K562 (cell line): ENCODE data around the gene PLCD1. TPM values are rescaled to one million over a fixed set of nuclear protein-coding genes. Genes with fewer than 3 reads are reported as not detected.

Source experiments
- BRD9 ChIP-seq: fragments of 450-650 bp; IDR thresholded peaks from 2 replicates; pipeline ENCODE4 v1.6.1; 2018; ENCODE audit warnings: low read depth; ENCODE audit not compliant: partially characterized antibody
- CREB3L1 ChIP-seq: fragments of 450-650 bp; IDR thresholded peaks from 2 replicates; pipeline ENCODE4 v1.6.1; 2014; ENCODE audit warnings: low read depth, mild to moderate bottlenecking, moderate library complexity, borderline replicate concordance
- DNMT1 ChIP-seq: fragments of 450-650 bp; IDR thresholded peaks from 2 replicates; pipeline ENCODE4 v1.6.1; 2016; ENCODE audit warnings: antibody characterized with exemption, mild to moderate bottlenecking
- ERF ChIP-seq: fragments of 450-650 bp; formaldehyde crosslinking; IDR thresholded peaks from 2 replicates; pipeline ENCODE4 v1.4.0; 2020; ENCODE audit warnings: mild to moderate bottlenecking, mixed read lengths
- FOSL1 ChIP-seq: fragments of 200-800 bp; sonication (Bioruptor generic); conservative IDR thresholded peaks from 2 replicates; pipeline ENCODE4 v1.6.1; 2016; ENCODE audit warnings: missing genetic modification characterization, missing compliant biosample characterization
- GTF2E2 ChIP-seq: fragments of 200-800 bp; sonication (Bioruptor generic); IDR thresholded peaks from 2 replicates; pipeline ENCODE4 v1.6.1; 2016; ENCODE audit warnings: missing genetic modification characterization, missing compliant biosample characterization
- MEF2A ChIP-seq: IDR thresholded peaks from 2 replicates; pipeline ENCODE4 v1.6.1; 2011; ENCODE audit warnings: low read depth, mild to moderate bottlenecking, low read length, moderate library complexity; ENCODE audit not compliant: control insufficient read depth
- NCOA4 ChIP-seq: fragments of 450-650 bp; IDR thresholded peaks from 2 replicates; pipeline ENCODE4 v1.6.1; 2018; ENCODE audit warnings: mild to moderate bottlenecking; ENCODE audit not compliant: partially characterized antibody
- NR2C2 ChIP-seq, 2 experiments: fragments of 200-800 bp in 1 of 2; sonication (Bioruptor generic) in 1 of 2; sonication (generic) in 1 of 2; formaldehyde crosslinking in 1 of 2; IDR thresholded peaks; 2 replicates each; pipeline versions ENCODE4 v1.6.1 to v1.8.0; 2016 to 2022; ENCODE audit warnings: mild to moderate bottlenecking in 1 of 2, missing compliant biosample characterization in 1 of 2, missing genetic modification characterization in 1 of 2, missing genetic modification reagents in 1 of 2
- SAFB ChIP-seq: fragments of 200-400 bp; formaldehyde crosslinking; IDR thresholded peaks from 2 replicates; pipeline ENCODE4 v1.6.1; 2017; ENCODE audit warnings: low read depth, low read length, borderline replicate concordance
- SMAD3 ChIP-seq: fragments of 450-650 bp; formaldehyde crosslinking; conservative IDR thresholded peaks from 2 replicates; pipeline ENCODE4 v1.4.0; 2020; ENCODE audit warnings: mild to moderate bottlenecking
- SRF ChIP-seq, 2 experiments: fragments of 250-450, 450-650 bp in 1 of 2; sonication (Bioruptor Pico) in 1 of 2; sonication (generic) in 1 of 2; formaldehyde crosslinking; IDR thresholded peaks; 2 replicates each; pipeline versions ENCODE4 v1.5.0 to v1.5.1; 2020 to 2022; ENCODE audit warnings: mild to moderate bottlenecking in 1 of 2, missing genetic modification reagents in 1 of 2
- USF2 ChIP-seq: sonication (generic); formaldehyde crosslinking; IDR thresholded peaks from 2 replicates; pipeline ENCODE4 v1.5.0; 2020; ENCODE audit warnings: missing genetic modification reagents
- ZNF407 ChIP-seq: fragments of 450-650 bp; IDR thresholded peaks from 2 replicates; pipeline ENCODE4 v1.6.1; 2016; ENCODE audit warnings: low read depth
- ZNF57 ChIP-seq: fragments of 450-650 bp; formaldehyde crosslinking; IDR thresholded peaks from 2 replicates; pipeline ENCODE4 v1.4.0; 2020; ENCODE audit warnings: mild to moderate bottlenecking, moderate library complexity
- ZNF740 ChIP-seq, 3 experiments: fragments of 200-800 bp in 1 of 3; sonication (Bioruptor generic) in 1 of 3; sonication (generic) in 1 of 3; formaldehyde crosslinking in 1 of 3; IDR thresholded peaks; 2 replicates each; pipeline versions ENCODE4 v1.6.1 to v1.8.0; 2016 to 2022; ENCODE audit warnings: mild to moderate bottlenecking in 2 of 3, missing compliant biosample characterization in 2 of 3, missing genetic modification characterization in 2 of 3, missing genetic modification reagents in 1 of 3
- polyA plus RNA-seq, 8 experiments: library from polyadenylated mRNA; depleted of rRNA in 4 of 8; stranded (reverse) in 5 of 8; unstranded in 3 of 8; fragments of >200 nt; fragmentation: Nextera tagmentation in 2 of 8; fragmentation: Illumina TruSeq in 1 of 8; extraction: Ambion mirVana in 2 of 8; extraction: Trizol in 1 of 8; gene quantifications; 2 replicates each; pipeline versions ENCODE4 v1.2.1 to v1.2.3, GENCODE V29; 2011 to 2014; ENCODE audit warnings: inconsistent platforms in 1 of 8, missing spikeins in 1 of 8
- total RNA-seq, 7 experiments: library from RNA; depleted of rRNA in 6 of 7; stranded (reverse); fragments of >200 nt in 6 of 7; fragmentation: Illumina TruSeq in 2 of 7; extraction: Trizol in 2 of 7; gene quantifications; 2 replicates each; pipeline versions ENCODE4 v1.2.1 to v1.2.3, GENCODE V29; 2011 to 2021; ENCODE audit warnings: low replicate concordance in 1 of 7

Gene PLCD1
- total and polyA plus RNA-seq, 9 of the 15 experiments (the other 6 are each of a cell fraction or from before 2014, with no cell fraction given) = 5.4 to 209 (median 116) TPM

- TF ChIP-seq ZNF407 (no peak), NR2C2 (CRISPR knock-in tag; IDR thresholded peaks at IDR 0.05) (0 out of 2 replicates have a peak, but pooled peaks have one; percentile 42), NR2C2 (tag; IDR thresholded peaks at IDR 0.05) (no peak), ZNF57 (no peak), SAFB (no peak), GTF2E2 (tag) (no peak), MEF2A (no peak), ERF (no peak), SRF (CRISPR knock-in tag; IDR thresholded peaks at IDR 0.05) (no peak), CREB3L1 (peak; percentile 23; the same call in 1 of the 2 replicates), USF2 (CRISPR knock-in tag) (no peak), DNMT1 (0 out of 2 replicates have a peak, but pooled peaks have one; percentile 23), SMAD3 (no peak), NCOA4 (no peak), FOSL1 (tag) (peak; percentile 23; the same call in 1 of the 2 replicates), BRD9 (no peak), ZNF740 (CRISPR knock-in tag; IDR thresholded peaks at IDR 0.05) (no peak), ZNF740 (tag; IDR thresholded peaks at IDR 0.05) (0 out of 4 replicates have a peak, but pooled peaks of 1 of the 2 experiments have one; percentile 30)
Measured at GRCh38 chr3:37987751-37988179, 41.7 kb downstream of the PLCD1 start (continued).
